K562 (cell line): ENCODE data around the gene CHPF. TPM values are rescaled to one million over a fixed set of nuclear protein-coding genes. Genes with fewer than 3 reads are reported as not detected.

Experiments
- ATAC-seq: fragments of 200-7000 bp; cut with Tn5 transposase; 3 replicates; pipeline ENCODE4 v1.9.1; 2020; ENCODE audit warnings: moderate library complexity
- BruUV-seq: library from RNA; stranded (reverse); fragments of 400-500 nt; replicated peaks from 2 replicates; lab custom pipeline; 2021; lab: Mats Ljungman, UMichigan
- CTCF ChIA-PET: fragments of 300-600 bp; formaldehyde crosslinking; extraction: SDS; loops from one replicate; lab custom pipeline; 2021; ENCODE audit warnings: low intra/inter-chr PET ratio; lab: Yijun Ruan, JAX
- POLR2A ChIA-PET: fragments of 300-600, 350-650 bp; sonication (Branson Sonifier 250); formaldehyde crosslinking; extraction: SDS; loops from one replicate; lab custom pipeline; 2021; ENCODE audit warnings: antibody characterized with exemption, inconsistent platforms; lab: Yijun Ruan, JAX
- DNase-seq, 4 experiments: peaks; one replicate each; pipeline versions ENCODE4 v3.0.0 to v3.0.0-alpha.2; 2011 to 2018; ENCODE audit warnings: low spot score in 3 of 4, mixed read lengths in 3 of 4; ENCODE audit errors: extremely low read depth in 1 of 4
- FAIRE-seq: peaks from 2 replicates; lab custom pipeline; 2011; peaks lifted over from hg19 to GRCh38; lab: Jason Lieb, UNC
- H2AFZ ChIP-seq: 2 replicates; pipeline ENCODE4 v1.6.0; 2011; ENCODE audit warnings: low read depth, low read length, control low read depth, inconsistent platforms
- H3K27ac ChIP-seq: fragments of 200-600 bp; 3 replicates; pipeline ENCODE4 v1.8.0; 2011; ENCODE audit warnings: low read depth, mild to moderate bottlenecking, control low read depth, inconsistent platforms, low read length, moderate library complexity, mixed read lengths; ENCODE audit errors: extremely low read depth
- H3K27me3 ChIP-seq, 2 experiments: fragments of 300-600 bp in 1 of 2; 2 replicates in 1 of 2; 3 replicates in 1 of 2; pipeline versions ENCODE4 v1.6.0 to v1.8.0; 2011; ENCODE audit warnings: inconsistent platforms in 2 of 2, low read length in 2 of 2, mild to moderate bottlenecking in 1 of 2, mixed read lengths in 1 of 2, moderate library complexity in 1 of 2; ENCODE audit not compliant: control insufficient read depth in 2 of 2, insufficient read depth in 2 of 2
- H3K36me3 ChIP-seq: fragments of 300-600 bp; 3 replicates; pipeline ENCODE4 v1.8.0; 2011; ENCODE audit warnings: mild to moderate bottlenecking, low read length, inconsistent platforms; ENCODE audit not compliant: control insufficient read depth, insufficient read depth
- H3K4me1 ChIP-seq, 2 experiments: fragments of 200-600 bp in 1 of 2; replicated peaks in 1 of 2; 2 replicates in 1 of 2; 3 replicates in 1 of 2; pipeline versions ENCODE4 v1.5.1 to v1.8.0; 2011; ENCODE audit warnings: inconsistent platforms in 2 of 2, low read length in 2 of 2, mild to moderate bottlenecking in 1 of 2, mixed read lengths in 1 of 2, moderate library complexity in 1 of 2; ENCODE audit not compliant: control insufficient read depth in 2 of 2, insufficient read depth in 2 of 2
- H3K4me2 ChIP-seq: 2 replicates; pipeline ENCODE4 v1.6.1; 2011; ENCODE audit warnings: low read length, control low read depth, inconsistent platforms, mixed read lengths; ENCODE audit not compliant: insufficient read depth
- H3K4me3 ChIP-seq: fragments of 200-600 bp; sonication (generic), shearing (Covaris generic); 2 replicates; pipeline ENCODE4 v1.5.1; 2016; ENCODE audit warnings: control low read depth, inconsistent platforms
- H3K79me2 ChIP-seq: fragments of 200-600 bp; 3 replicates; pipeline ENCODE4 v1.8.0; 2011; ENCODE audit warnings: low read length, inconsistent platforms; ENCODE audit not compliant: control insufficient read depth, insufficient read depth
- H3K9ac ChIP-seq, 2 experiments: 2 replicates each; pipeline versions ENCODE4 v1.6.0 to v1.6.1; 2011; ENCODE audit warnings: low read depth in 2 of 2, low read length in 2 of 2, control low read depth in 1 of 2, inconsistent platforms in 1 of 2, mild to moderate bottlenecking in 1 of 2, mixed read lengths in 1 of 2; ENCODE audit not compliant: insufficient read depth in 1 of 2
- H3K9me1 ChIP-seq: one replicate; pipeline ENCODE4 v1.6.0; 2011; ENCODE audit warnings: inconsistent platforms, mild to moderate bottlenecking, low read length, moderate library complexity; ENCODE audit not compliant: control insufficient read depth, insufficient read depth
- H3K9me3 ChIP-seq: replicated peaks from 2 replicates; pipeline ENCODE4 v1.5.1; 2011; ENCODE audit warnings: low read depth, low read length, inconsistent platforms; ENCODE audit not compliant: control insufficient read depth, insufficient read depth
- H4K20me1 ChIP-seq: replicated peaks from 2 replicates; pipeline ENCODE4 v1.6.1; 2011; ENCODE audit warnings: low read length, inconsistent platforms, mixed read lengths; ENCODE audit not compliant: control insufficient read depth, insufficient read depth
- ATF6 ChIP-seq: sonication (generic); formaldehyde crosslinking; IDR thresholded peaks from 2 replicates; pipeline ENCODE4 v1.4.0; 2020; ENCODE audit warnings: mild to moderate bottlenecking, missing genetic modification reagents
- HDGF ChIP-seq: fragments of 450-650 bp; IDR thresholded peaks from 2 replicates; pipeline ENCODE4 v1.6.1; 2016
- POLR2G ChIP-seq: fragments of 200-400 bp; formaldehyde crosslinking; IDR thresholded peaks from 2 replicates; pipeline ENCODE4 v1.6.1; 2017; ENCODE audit warnings: low read depth, mild to moderate bottlenecking, antibody characterized with exemption, low read length, moderate library complexity
- RBFOX2 ChIP-seq: fragments of 200-400 bp; formaldehyde crosslinking; IDR thresholded peaks from 2 replicates; pipeline ENCODE4 v1.6.1; 2017; ENCODE audit warnings: low read depth, mild to moderate bottlenecking, low read length, moderate library complexity
- WGBS: fragments of 100-300 bp; shearing (Covaris generic); methylation state at CpG from one replicate; pipeline ENCODE4 v1.1.6; 2016; ENCODE audit warnings: low coverage, mixed read lengths; ENCODE audit not compliant: insufficient coverage; ENCODE audit errors: missing lambda C conversion rate; 5-methylcytosine and 5-hydroxymethylcytosine counted together
- in situ Hi-C: fragments of 300-500 bp; cut with MboI; formaldehyde crosslinking; loops from 4 replicates; pipeline ENCODE4 v1.15.0; 2018; ENCODE audit warnings: inconsistent platforms, mixed read lengths
- intact Hi-C: fragments of 100-400 bp; cut with micrococcal nuclease; formaldehyde crosslinking; loops from 2 replicates; pipeline ENCODE4 v1.14.2; 2022
- polyA plus RNA-seq, 8 experiments: library from polyadenylated mRNA; depleted of rRNA in 4 of 8; stranded (reverse) in 5 of 8; unstranded in 3 of 8; fragments of >200 nt; fragmentation: Nextera tagmentation in 2 of 8; fragmentation: Illumina TruSeq in 1 of 8; extraction: Ambion mirVana in 2 of 8; extraction: Trizol in 1 of 8; gene quantifications; 2 replicates each; pipeline versions ENCODE4 v1.2.1 to v1.2.3, GENCODE V29; 2011 to 2014; ENCODE audit warnings: inconsistent platforms in 1 of 8, missing spikeins in 1 of 8
- total RNA-seq, 7 experiments: library from RNA; depleted of rRNA in 6 of 7; stranded (reverse); fragments of >200 nt in 6 of 7; fragmentation: Illumina TruSeq in 2 of 7; extraction: Trizol in 2 of 7; gene quantifications; 2 replicates each; pipeline versions ENCODE4 v1.2.1 to v1.2.3, GENCODE V29; 2011 to 2021; ENCODE audit warnings: low replicate concordance in 1 of 7

Gene CHPF
- total and polyA plus RNA-seq, 9 of the 15 experiments (the other 6 are each of a cell fraction or from before 2014, with no cell fraction given), result 0.15 to 57.2 (median 7.9) TPM

DNA sequence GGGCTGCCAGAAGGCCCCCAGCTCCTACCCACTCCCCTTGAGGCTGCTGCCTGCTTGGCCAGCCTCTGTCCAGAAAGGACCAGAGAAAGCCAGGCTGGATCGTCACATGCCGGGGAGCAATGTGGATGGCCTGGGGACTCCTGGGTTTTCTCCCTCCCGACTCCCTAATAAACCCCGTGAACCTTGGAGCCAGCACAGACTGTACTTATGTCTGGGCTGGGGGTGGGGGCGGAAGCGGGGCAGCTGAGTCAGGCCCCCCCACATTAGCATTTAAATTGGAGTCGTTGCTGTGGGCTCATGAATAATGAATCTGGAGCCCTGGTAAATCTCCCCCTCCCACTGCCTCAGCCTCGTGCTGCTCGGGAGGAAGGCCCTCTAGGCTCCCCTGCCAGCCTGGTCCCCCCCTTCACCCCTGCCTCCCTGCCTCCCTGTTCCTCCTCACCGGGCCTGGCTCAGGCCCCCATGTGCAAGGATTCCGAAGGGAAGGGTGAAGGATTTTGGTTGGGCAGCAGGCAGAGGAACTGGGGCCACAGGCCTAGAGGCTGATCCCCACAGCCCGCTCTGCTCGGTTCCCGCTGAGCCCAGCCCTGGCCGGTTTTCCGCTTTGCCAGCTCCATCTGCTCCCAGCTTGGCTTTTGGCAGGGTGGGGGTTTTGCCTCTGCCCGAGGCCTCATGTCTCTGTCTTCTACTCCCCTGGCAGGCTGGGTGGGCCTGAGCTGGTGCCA lies 36.6 kb downstream of the CHPF start:
- Histone ChIP-seq H3K4me3 (no peak overlapping the region), H3K4me2 (no peak overlapping the region), H3K4me1 (peaks cover 53 to 75% of the 10 kb centered on the region in 2 experiments), H3K9me1 (no peaks in the 10 kb centered on the region), H3K27me3 (no peaks in the 10 kb centered on the region), H2AFZ (no peak overlapping the region), H3K9ac (peak overlapping the region in 1 of 2 experiments; percentile 53; a peak in 2 of 4 replicates), H3K27ac (no peak overlapping the region), H3K36me3 (peaks cover 50% of the 10 kb centered on the region; the same call in 2 of the 3 replicates), H3K9me3 (no peaks in the 10 kb centered on the region), H4K20me1 (no peaks in the 10 kb centered on the region), H3K79me2 (peaks cover 13% of the 10 kb centered on the region)
- ChIA-PET CTCF (no interaction called here), POLR2A (interaction anchor here (1.3 to 3.4 kb wide), 3 partner anchors 7 to 13 kb away, joined by 3 to 37 read pairs (median 7); partner anchors contain the start of gene GMPPA)
- intact Hi-C loops, result no loop called here
- DNase-seq (no peak), FAIRE-seq (no peak), ATAC-seq (no peak)
- BruUV-seq, result no TSS peak
- TF ChIP-seq HDGF, result no peak
- 0 out of 2 replicates have a peak, but pooled peaks have one; percentile 23 for TF ChIP-seq POLR2G
- no peak for TF ChIP-seq ATF6 (CRISPR knock-in tag)
- peak; percentile 8; the same call in 1 of the 2 replicates for TF ChIP-seq RBFOX2
- WGBS, result 85% methylated on average over 12 of the region's 17 CpGs
- in situ Hi-C loops, result no loop called here
